GM12878 (cell line): ENCODE results near the gene SLC12A3. TPM values are rescaled to one million over a fixed set of nuclear protein-coding genes. Genes with fewer than 3 reads are reported as not detected.

Experiments
- CHD4 ChIP-seq: fragments of 200-600 bp; sonication (generic); IDR thresholded peaks from 2 replicates; pipeline ENCODE4 v1.6.1; 2016; ENCODE audit warnings: mild to moderate bottlenecking
- DPF2 ChIP-seq: fragments of 450-650 bp; IDR thresholded peaks from 2 replicates; pipeline ENCODE4 v1.6.1; 2017; ENCODE audit warnings: mild to moderate bottlenecking
- ETV6 ChIP-seq, 2 experiments: fragments of 450-650 bp in 1 of 2; IDR thresholded peaks in 1 of 2; conservative IDR thresholded peaks in 1 of 2; 2 replicates each; pipeline ENCODE4 v1.6.1; 2014; ENCODE audit warnings: antibody characterized with exemption in 1 of 2, borderline replicate concordance in 1 of 2, low read depth in 1 of 2, mild to moderate bottlenecking in 1 of 2, moderate library complexity in 1 of 2
- FOS ChIP-seq: IDR thresholded peaks from 3 replicates; pipeline ENCODE4 v1.6.1; 2011; ENCODE audit warnings: borderline replicate concordance; ENCODE audit not compliant: insufficient read length; ENCODE audit errors: extremely low read depth
- HCFC1 ChIP-seq: fragments of 150-350 bp; IDR thresholded peaks from 2 replicates; pipeline ENCODE4 v1.6.1; 2014; ENCODE audit warnings: low read length
- HDAC2 ChIP-seq: fragments of 200-600 bp; sonication (generic); IDR thresholded peaks from 2 replicates; pipeline ENCODE4 v1.6.1; 2017
- IKZF1 ChIP-seq: fragments of 450-650 bp; conservative IDR thresholded peaks from 2 replicates; pipeline ENCODE4 v1.6.1; 2017; ENCODE audit warnings: antibody characterized with exemption, mild to moderate bottlenecking
- KLF5 ChIP-seq: fragments of 450-650 bp; IDR thresholded peaks from 2 replicates; pipeline ENCODE4 v1.6.1; 2014; ENCODE audit warnings: mild to moderate bottlenecking; ENCODE audit not compliant: partially characterized antibody
- MTA2 ChIP-seq: fragments of 450-650 bp; IDR thresholded peaks from 2 replicates; pipeline ENCODE4 v1.6.1; 2016; ENCODE audit warnings: low read depth, mild to moderate bottlenecking, moderate library complexity
- MYC ChIP-seq: IDR thresholded peaks from 2 replicates; pipeline ENCODE4 v1.6.1; 2011; ENCODE audit warnings: mild to moderate bottlenecking, low read length, moderate library complexity, inconsistent platforms; ENCODE audit not compliant: insufficient read depth, insufficient replicate concordance, insufficient read length, severe bottlenecking
- PBX3 ChIP-seq: IDR thresholded peaks from 2 replicates; pipeline ENCODE4 v1.6.1; 2011; ENCODE audit warnings: mild to moderate bottlenecking, low read depth, low read length, moderate library complexity; ENCODE audit not compliant: insufficient replicate concordance
- POLR2AphosphoS5 ChIP-seq: IDR thresholded peaks from 2 replicates; pipeline ENCODE4 v1.6.1; 2011; ENCODE audit warnings: mild to moderate bottlenecking, low read length, inconsistent platforms
- POU2F2 ChIP-seq: IDR thresholded peaks from 3 replicates; pipeline ENCODE4 v1.6.1; 2011; ENCODE audit warnings: low read depth, mild to moderate bottlenecking, low read length, borderline replicate concordance
- RELA ChIP-seq: fragments of 450-650 bp; IDR thresholded peaks from 2 replicates; pipeline ENCODE4 v1.8.0; 2014; ENCODE audit warnings: borderline replicate concordance; ENCODE audit not compliant: partially characterized antibody
- SIX5 ChIP-seq: IDR thresholded peaks from 2 replicates; pipeline ENCODE4 v1.6.1; 2011; ENCODE audit warnings: mild to moderate bottlenecking, low read depth, low read length, moderate library complexity; ENCODE audit not compliant: severe bottlenecking
- SMAD1 ChIP-seq: fragments of 450-650 bp; IDR thresholded peaks from 2 replicates; pipeline ENCODE4 v1.6.1; 2018; ENCODE audit warnings: mild to moderate bottlenecking, low read depth; ENCODE audit not compliant: partially characterized antibody
- SPI1 ChIP-seq: IDR thresholded peaks from 2 replicates; pipeline ENCODE4 v1.6.1; 2011; ENCODE audit warnings: low read depth, mild to moderate bottlenecking, low read length, moderate library complexity, borderline replicate concordance; ENCODE audit not compliant: insufficient read depth
- SRF ChIP-seq, 2 experiments: IDR thresholded peaks; 2 replicates each; pipeline ENCODE4 v1.6.1; 2011; ENCODE audit warnings: low read depth in 2 of 2, low read length in 2 of 2, mild to moderate bottlenecking in 1 of 2, moderate library complexity in 1 of 2
- USF1 ChIP-seq: IDR thresholded peaks from 2 replicates; pipeline ENCODE4 v1.6.1; 2011; ENCODE audit warnings: borderline replicate concordance, low read depth, mild to moderate bottlenecking, moderate library complexity, mixed read lengths, low read length; ENCODE audit not compliant: insufficient read depth; ENCODE audit errors: extremely low read length
- ZBTB40 ChIP-seq: fragments of 450-650 bp; IDR thresholded peaks from 2 replicates; pipeline ENCODE4 v1.6.1; 2016; ENCODE audit warnings: mild to moderate bottlenecking, moderate library complexity, borderline replicate concordance
- ZNF24 ChIP-seq: fragments of 450-650 bp; IDR thresholded peaks from 2 replicates; pipeline ENCODE4 v1.6.1; 2017; ENCODE audit warnings: antibody characterized with exemption, mild to moderate bottlenecking
- ZNF274 ChIP-seq: IDR thresholded peaks from one replicate; pipeline ENCODE4 v1.8.0; 2011; ENCODE audit not compliant: insufficient read length, insufficient read depth
- ZNF622 ChIP-seq: fragments of 450-650 bp; IDR thresholded peaks from 2 replicates; pipeline ENCODE4 v1.6.1; 2017; ENCODE audit warnings: mild to moderate bottlenecking, inconsistent platforms
- polyA plus RNA-seq, 11 experiments: library from polyadenylated mRNA; depleted of rRNA in 4 of 11; unstranded in 6 of 11; stranded (reverse) in 5 of 11; fragments of >200 nt; fragmentation: Nextera tagmentation in 4 of 11; fragmentation: Illumina TruSeq in 1 of 11; extraction: Ambion mirVana in 4 of 11; extraction: Trizol in 1 of 11; gene quantifications; 1 replicate in 1 of 11; 2 replicates in 10 of 11; pipeline versions ENCODE4 v1.2.1 to v1.2.3, GENCODE V29; 2011 to 2016; ENCODE audit warnings: inconsistent platforms in 2 of 11, missing spikeins in 2 of 11, low read depth in 1 of 11
- total RNA-seq, 4 experiments: library from RNA; depleted of rRNA in 3 of 4; stranded (reverse); fragments of >200 nt in 3 of 4; fragmentation: Illumina TruSeq in 1 of 4; extraction: Trizol in 1 of 4; gene quantifications; 2 replicates each; pipeline versions ENCODE4 v1.2.1 to v1.2.3, GENCODE V29; 2013 to 2021

The SLC12A3 gene
- total and polyA plus RNA-seq, 10 of the 15 experiments (the other 5 are each of a cell fraction or from before 2014, with no cell fraction given): 0.05 to 6.3 (median 3.1) TPM

GRCh38 chr16:56938664-56939513 is 73.9 kb downstream of the SLC12A3 start (continued):
- TF ChIP-seq PBX3 (no peak), MTA2 (peak; percentile 42; the same call in 1 of the 2 replicates), USF1 (no peak), IKZF1 (peak; percentile 56), ZNF274 (no peak), FOS (no peak), ZBTB40 (no peak), POLR2AphosphoS5 (peak; percentile 91), RELA (no peak), KLF5 (no peak), SRF (IDR thresholded peaks at IDR 0.05; ENCODE audit: low read depth in 2 of 2, low read length in 2 of 2) (no peak), MYC (no peak), ZNF622 (no peak), SIX5 (no peak), ZNF24 (no peak), CHD4 (no peak), HDAC2 (no peak), SMAD1 (peak; percentile 45), ETV6 (conservative IDR thresholded peaks at IDR 0.05 in 1 of 2, IDR thresholded peaks at IDR 0.05 in 1 of 2; ENCODE audit: borderline replicate concordance in 1 of 2, low read depth in 1 of 2) (no peak), DPF2 (0 out of 2 replicates have a peak, but pooled peaks have one; percentile 28), SPI1 (no peak), POU2F2 (peak; percentile 52; the same call in 1 of the 3 replicates), HCFC1 (no peak)
